Suprapubic skin (tissue), 3 donors: ENCODE data around the gene PRDM12.

Experiments
- CTCF ChIP-seq, 2 donors: fragments of 200-600 bp in 1 of 2; fragments of 450-650 bp in 1 of 2; sonication (generic) in 1 of 2; IDR thresholded peaks; one replicate each; pipeline ENCODE4 v1.5.1; 2016 to 2019; ENCODE audit warnings: antibody characterized with exemption in 2 of 2, mild to moderate bottlenecking in 1 of 2, moderate library complexity in 1 of 2
- POLR2AphosphoS5 ChIP-seq, 3 donors: sonication (generic); formaldehyde crosslinking; IDR thresholded peaks; one replicate each; pipeline ENCODE4 v1.6.1; 2017; ENCODE audit warnings: antibody characterized with exemption in 3 of 3

DNA sequence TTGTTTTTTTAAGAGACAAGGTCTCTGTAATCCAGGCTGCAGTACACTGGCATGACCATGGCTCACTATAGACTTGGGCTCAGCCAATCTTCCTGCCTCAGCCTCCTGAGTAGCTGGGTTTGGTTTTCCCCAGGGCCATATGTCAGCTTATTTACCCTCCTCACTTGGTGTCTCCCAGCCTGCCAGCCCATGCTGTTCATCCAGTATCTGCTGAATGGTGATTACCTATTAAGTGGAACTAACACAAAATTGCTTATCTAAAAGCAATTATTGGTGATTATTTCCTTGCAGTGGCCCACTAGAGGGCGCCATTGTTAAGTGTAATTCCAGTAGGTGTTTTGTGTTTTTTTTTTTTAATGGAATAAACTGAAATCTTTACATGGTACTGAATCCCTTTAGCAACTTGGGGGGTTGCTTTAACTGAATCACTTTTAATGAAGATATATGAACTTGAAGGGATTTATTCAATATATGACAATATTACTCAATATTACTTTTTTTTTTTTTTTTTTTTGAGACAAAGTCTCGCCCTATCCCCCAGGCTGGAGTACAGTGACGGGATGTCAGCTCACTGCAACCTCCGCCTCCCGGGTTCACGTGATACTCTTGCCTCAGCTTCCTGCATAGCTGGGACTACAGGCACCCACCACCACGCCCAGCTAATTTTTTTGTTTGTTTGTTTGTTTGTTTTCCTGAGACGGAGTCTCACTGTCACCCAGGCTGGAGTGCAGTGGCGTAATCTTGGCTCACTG is 43.0 kb downstream of the PRDM12 start:
- no peak for TF ChIP-seq POLR2AphosphoS5 (IDR thresholded peaks at IDR 0.05)
- peak; percentile 61 to 87 for TF ChIP-seq CTCF (IDR thresholded peaks at IDR 0.05)
